ENCODE results near the gene EHD4.
A peak's percentile ranks its signal among the peaks of the same experiment; 100 is the strongest.

Gene EHD4

GRCh38 chr15:41972253-41973242 is at the start of gene EHD4:
Gene EHD4 (minus strand): TSS chr15:41972557. CDS start chr15:41972494, 63 bp downstream.
- DNase-seq = peak; percentile 48 to 98 (median 89)

GRCh38 chr15:42021593-42021992 is 49.2 kb upstream of the EHD4 start:
- DNase-seq = no peak

- no peak for DNase-seq
Measured at GRCh38 chr15:42020713-42021273, 48.4 kb upstream of the EHD4 start, which contains the start of gene PLA2G4E. Gene PLA2G4E (minus strand): TSS chr15:42021042. CDS start chr15:42021030, 12 bp downstream.

- DNase-seq = no peak
Measured at GRCh38 chr15:42018306-42019224, 46.2 kb upstream of the EHD4 start.

- DNase-seq = no peak
Measured at GRCh38 chr15:42016971-42017370, 44.6 kb upstream of the EHD4 start.

GRCh38 chr15:42014406-42014805 is 42.0 kb upstream of the EHD4 start:
- no peak for DNase-seq

GRCh38 chr15:42012928-42013482 is 40.6 kb upstream of the EHD4 start:
- no peak for DNase-seq

- no peak for DNase-seq
Measured at GRCh38 chr15:42012241-42012640, 39.9 kb upstream of the EHD4 start.

- no peak for DNase-seq
Measured at GRCh38 chr15:42011074-42011473, 38.7 kb upstream of the EHD4 start.

GRCh38 chr15:42010434-42010833 is 38.1 kb upstream of the EHD4 start:
- no peak for DNase-seq

- no peak for DNase-seq
Measured at GRCh38 chr15:42009474-42009873, 37.1 kb upstream of the EHD4 start.

GRCh38 chr15:42009022-42009421 is 36.7 kb upstream of the EHD4 start:
- DNase-seq = no peak

GRCh38 chr15:42007386-42007785 is 35.0 kb upstream of the EHD4 start:
- DNase-seq = no peak

GRCh38 chr15:42002333-42002732 is 30.0 kb upstream of the EHD4 start:
- no peak for DNase-seq

GRCh38 chr15:42001236-42001635 is 28.9 kb upstream of the EHD4 start:
- DNase-seq = no peak

GRCh38 chr15:41999290-42000285 is 27.2 kb upstream of the EHD4 start:
- DNase-seq = no peak

- no peak for DNase-seq
Measured at GRCh38 chr15:41997845-41998244, 25.5 kb upstream of the EHD4 start.

GRCh38 chr15:41996921-41997592 is 24.7 kb upstream of the EHD4 start:
- no peak for DNase-seq

- no peak for DNase-seq
Measured at GRCh38 chr15:41996376-41996775, 24.0 kb upstream of the EHD4 start.
